K562 (cell line): ENCODE data around the gene TPBGL. TPM values are rescaled to one million over a fixed set of nuclear protein-coding genes. Genes with fewer than 3 reads are reported as not detected.
A peak's percentile ranks its signal among the peaks of the same experiment; 100 is the strongest.

Experiments used
- C11orf30 ChIP-seq: fragments of 450-650 bp; IDR thresholded peaks from 2 replicates; pipeline ENCODE4 v1.6.1; 2016; ENCODE audit warnings: low read depth, mild to moderate bottlenecking
- ZFP1 ChIP-seq: fragments of 450-650 bp; formaldehyde crosslinking; IDR thresholded peaks from 2 replicates; pipeline ENCODE4 v1.4.0; 2020; ENCODE audit warnings: mild to moderate bottlenecking, mixed read lengths
- polyA plus RNA-seq, 8 experiments: library from polyadenylated mRNA; depleted of rRNA in 4 of 8; stranded (reverse) in 5 of 8; unstranded in 3 of 8; fragments of >200 nt; fragmentation: Nextera tagmentation in 2 of 8; fragmentation: Illumina TruSeq in 1 of 8; extraction: Ambion mirVana in 2 of 8; extraction: Trizol in 1 of 8; gene quantifications; 2 replicates each; pipeline versions ENCODE4 v1.2.1 to v1.2.3, GENCODE V29; 2011 to 2014; ENCODE audit warnings: inconsistent platforms in 1 of 8, missing spikeins in 1 of 8
- total RNA-seq, 7 experiments: library from RNA; depleted of rRNA in 6 of 7; stranded (reverse); fragments of >200 nt in 6 of 7; fragmentation: Illumina TruSeq in 2 of 7; extraction: Trizol in 2 of 7; gene quantifications; 2 replicates each; pipeline versions ENCODE4 v1.2.1 to v1.2.3, GENCODE V29; 2011 to 2021; ENCODE audit warnings: low replicate concordance in 1 of 7
- TF ChIP-seq, protein P1 (sequence below): sonication (generic); formaldehyde crosslinking; IDR thresholded peaks from 2 replicates; pipeline ENCODE4 v1.8.0; 2023; ENCODE audit warnings: missing genetic modification reagents, mild to moderate bottlenecking, borderline replicate concordance
- TF ChIP-seq, protein P2 (sequence below), 2 experiments: fragments of 150-350 bp in 1 of 2; IDR thresholded peaks; 2 replicates each; pipeline ENCODE4 v1.6.1; 2012 to 2016; ENCODE audit warnings: low read depth in 2 of 2, low read length in 2 of 2, mild to moderate bottlenecking in 1 of 2, moderate library complexity in 1 of 2
- TF ChIP-seq, protein P3 (sequence below): sonication (generic); formaldehyde crosslinking; IDR thresholded peaks from 2 replicates; pipeline ENCODE4 v1.8.1; 2023; ENCODE audit warnings: mild to moderate bottlenecking, missing genetic modification reagents, moderate library complexity

Gene TPBGL
- total and polyA plus RNA-seq, 9 of the 15 experiments (the other 6 are each of a cell fraction or from before 2014, with no cell fraction given), result 0.04 to 0.11 (median 0.06) TPM; not detected in 6

DNA sequence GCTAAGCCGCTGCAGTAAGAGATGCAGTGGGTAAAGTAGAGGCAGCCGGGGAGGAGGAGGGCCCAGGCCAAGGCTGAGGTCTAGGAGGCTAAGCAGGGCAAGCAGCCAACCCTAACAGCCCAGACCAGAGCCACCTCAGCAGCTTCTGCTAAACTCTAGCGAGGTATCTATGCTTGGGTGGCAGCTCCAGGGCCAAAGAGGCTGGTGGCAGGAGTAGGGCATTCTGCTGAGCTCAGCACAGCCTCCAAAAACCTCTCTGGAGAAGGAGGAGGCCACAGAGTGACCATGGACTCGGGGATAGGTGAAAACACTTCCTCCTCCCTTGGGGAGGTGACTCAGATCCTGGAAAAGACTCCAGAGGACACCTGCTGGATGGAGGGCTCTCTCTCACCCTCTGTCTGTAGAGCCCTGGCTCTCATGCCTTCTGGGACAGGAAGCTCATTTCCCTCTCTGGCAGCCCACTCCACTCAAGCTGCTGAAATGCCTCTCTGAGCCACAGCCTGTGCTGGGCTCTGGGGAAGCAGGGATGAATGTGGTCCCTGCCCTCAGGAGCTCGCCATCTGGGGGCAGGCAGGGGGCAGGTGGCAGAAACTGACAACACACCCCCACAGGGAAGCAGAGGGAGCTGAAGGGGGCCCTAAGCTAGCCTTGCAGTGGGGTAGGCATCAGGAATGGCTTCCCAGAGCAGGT, 16.5 kb upstream of the TPBGL start (continued):
- TF ChIP-seq, protein P1, sequence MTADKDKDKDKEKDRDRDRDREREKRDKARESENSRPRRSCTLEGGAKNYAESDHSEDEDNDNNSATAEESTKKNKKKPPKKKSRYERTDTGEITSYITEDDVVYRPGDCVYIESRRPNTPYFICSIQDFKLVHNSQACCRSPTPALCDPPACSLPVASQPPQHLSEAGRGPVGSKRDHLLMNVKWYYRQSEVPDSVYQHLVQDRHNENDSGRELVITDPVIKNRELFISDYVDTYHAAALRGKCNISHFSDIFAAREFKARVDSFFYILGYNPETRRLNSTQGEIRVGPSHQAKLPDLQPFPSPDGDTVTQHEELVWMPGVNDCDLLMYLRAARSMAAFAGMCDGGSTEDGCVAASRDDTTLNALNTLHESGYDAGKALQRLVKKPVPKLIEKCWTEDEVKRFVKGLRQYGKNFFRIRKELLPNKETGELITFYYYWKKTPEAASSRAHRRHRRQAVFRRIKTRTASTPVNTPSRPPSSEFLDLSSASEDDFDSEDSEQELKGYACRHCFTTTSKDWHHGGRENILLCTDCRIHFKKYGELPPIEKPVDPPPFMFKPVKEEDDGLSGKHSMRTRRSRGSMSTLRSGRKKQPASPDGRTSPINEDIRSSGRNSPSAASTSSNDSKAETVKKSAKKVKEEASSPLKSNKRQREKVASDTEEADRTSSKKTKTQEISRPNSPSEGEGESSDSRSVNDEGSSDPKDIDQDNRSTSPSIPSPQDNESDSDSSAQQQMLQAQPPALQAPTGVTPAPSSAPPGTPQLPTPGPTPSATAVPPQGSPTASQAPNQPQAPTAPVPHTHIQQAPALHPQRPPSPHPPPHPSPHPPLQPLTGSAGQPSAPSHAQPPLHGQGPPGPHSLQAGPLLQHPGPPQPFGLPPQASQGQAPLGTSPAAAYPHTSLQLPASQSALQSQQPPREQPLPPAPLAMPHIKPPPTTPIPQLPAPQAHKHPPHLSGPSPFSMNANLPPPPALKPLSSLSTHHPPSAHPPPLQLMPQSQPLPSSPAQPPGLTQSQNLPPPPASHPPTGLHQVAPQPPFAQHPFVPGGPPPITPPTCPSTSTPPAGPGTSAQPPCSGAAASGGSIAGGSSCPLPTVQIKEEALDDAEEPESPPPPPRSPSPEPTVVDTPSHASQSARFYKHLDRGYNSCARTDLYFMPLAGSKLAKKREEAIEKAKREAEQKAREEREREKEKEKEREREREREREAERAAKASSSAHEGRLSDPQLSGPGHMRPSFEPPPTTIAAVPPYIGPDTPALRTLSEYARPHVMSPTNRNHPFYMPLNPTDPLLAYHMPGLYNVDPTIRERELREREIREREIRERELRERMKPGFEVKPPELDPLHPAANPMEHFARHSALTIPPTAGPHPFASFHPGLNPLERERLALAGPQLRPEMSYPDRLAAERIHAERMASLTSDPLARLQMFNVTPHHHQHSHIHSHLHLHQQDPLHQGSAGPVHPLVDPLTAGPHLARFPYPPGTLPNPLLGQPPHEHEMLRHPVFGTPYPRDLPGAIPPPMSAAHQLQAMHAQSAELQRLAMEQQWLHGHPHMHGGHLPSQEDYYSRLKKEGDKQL (CRISPR knock-in tag), result no peak
- TF ChIP-seq, protein P2, sequence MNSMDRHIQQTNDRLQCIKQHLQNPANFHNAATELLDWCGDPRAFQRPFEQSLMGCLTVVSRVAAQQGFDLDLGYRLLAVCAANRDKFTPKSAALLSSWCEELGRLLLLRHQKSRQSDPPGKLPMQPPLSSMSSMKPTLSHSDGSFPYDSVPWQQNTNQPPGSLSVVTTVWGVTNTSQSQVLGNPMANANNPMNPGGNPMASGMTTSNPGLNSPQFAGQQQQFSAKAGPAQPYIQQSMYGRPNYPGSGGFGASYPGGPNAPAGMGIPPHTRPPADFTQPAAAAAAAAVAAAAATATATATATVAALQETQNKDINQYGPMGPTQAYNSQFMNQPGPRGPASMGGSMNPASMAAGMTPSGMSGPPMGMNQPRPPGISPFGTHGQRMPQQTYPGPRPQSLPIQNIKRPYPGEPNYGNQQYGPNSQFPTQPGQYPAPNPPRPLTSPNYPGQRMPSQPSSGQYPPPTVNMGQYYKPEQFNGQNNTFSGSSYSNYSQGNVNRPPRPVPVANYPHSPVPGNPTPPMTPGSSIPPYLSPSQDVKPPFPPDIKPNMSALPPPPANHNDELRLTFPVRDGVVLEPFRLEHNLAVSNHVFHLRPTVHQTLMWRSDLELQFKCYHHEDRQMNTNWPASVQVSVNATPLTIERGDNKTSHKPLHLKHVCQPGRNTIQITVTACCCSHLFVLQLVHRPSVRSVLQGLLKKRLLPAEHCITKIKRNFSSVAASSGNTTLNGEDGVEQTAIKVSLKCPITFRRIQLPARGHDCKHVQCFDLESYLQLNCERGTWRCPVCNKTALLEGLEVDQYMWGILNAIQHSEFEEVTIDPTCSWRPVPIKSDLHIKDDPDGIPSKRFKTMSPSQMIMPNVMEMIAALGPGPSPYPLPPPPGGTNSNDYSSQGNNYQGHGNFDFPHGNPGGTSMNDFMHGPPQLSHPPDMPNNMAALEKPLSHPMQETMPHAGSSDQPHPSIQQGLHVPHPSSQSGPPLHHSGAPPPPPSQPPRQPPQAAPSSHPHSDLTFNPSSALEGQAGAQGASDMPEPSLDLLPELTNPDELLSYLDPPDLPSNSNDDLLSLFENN (IDR thresholded peaks at IDR 0.05; ENCODE audit: low read depth in 2 of 2, low read length in 2 of 2), result no peak
- TF ChIP-seq C11orf30, result peak; percentile 16; the same call in 1 of the 2 replicates
- no peak for TF ChIP-seq ZFP1
- TF ChIP-seq, protein P3, sequence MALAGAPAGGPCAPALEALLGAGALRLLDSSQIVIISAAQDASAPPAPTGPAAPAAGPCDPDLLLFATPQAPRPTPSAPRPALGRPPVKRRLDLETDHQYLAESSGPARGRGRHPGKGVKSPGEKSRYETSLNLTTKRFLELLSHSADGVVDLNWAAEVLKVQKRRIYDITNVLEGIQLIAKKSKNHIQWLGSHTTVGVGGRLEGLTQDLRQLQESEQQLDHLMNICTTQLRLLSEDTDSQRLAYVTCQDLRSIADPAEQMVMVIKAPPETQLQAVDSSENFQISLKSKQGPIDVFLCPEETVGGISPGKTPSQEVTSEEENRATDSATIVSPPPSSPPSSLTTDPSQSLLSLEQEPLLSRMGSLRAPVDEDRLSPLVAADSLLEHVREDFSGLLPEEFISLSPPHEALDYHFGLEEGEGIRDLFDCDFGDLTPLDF (CRISPR knock-in tag), result no peak
